Hepatocyte (in vitro differentiated cells): Measurements from ENCODE around the gene CCDC40. TPM values are rescaled to one million over a fixed set of nuclear protein-coding genes. Genes with fewer than 3 reads are reported as not detected.

ENCODE experiments used
- DNase-seq: peaks from one replicate; pipeline ENCODE4 v3.0.0-alpha.2; 2016; ENCODE audit warnings: low spot score
- H2AFZ ChIP-seq: fragments of 200-600 bp; sonication (generic); 2 replicates; pipeline ENCODE4 v1.6.0; 2016; ENCODE audit warnings: antibody characterized with exemption, mild to moderate bottlenecking
- H3K27ac ChIP-seq: fragments of 200-600 bp; sonication (generic); 2 replicates; pipeline ENCODE4 v1.5.1; 2016; ENCODE audit warnings: mild to moderate bottlenecking
- H3K27me3 ChIP-seq: fragments of 200-600 bp; sonication (generic); 2 replicates; pipeline ENCODE4 v1.6.1; 2016
- H3K36me3 ChIP-seq: fragments of 200-600 bp; sonication (generic); replicated peaks from 2 replicates; pipeline ENCODE4 v1.5.1; 2016; ENCODE audit warnings: low read depth; ENCODE audit not compliant: insufficient read depth
- H3K4me1 ChIP-seq: fragments of 200-600 bp; sonication (generic); 2 replicates; pipeline ENCODE4 v1.5.1; 2016; ENCODE audit warnings: mild to moderate bottlenecking, moderate library complexity; ENCODE audit not compliant: insufficient read depth
- H3K4me2 ChIP-seq: fragments of 200-600 bp; sonication (generic); 2 replicates; pipeline ENCODE4 v1.6.0; 2016
- H3K4me3 ChIP-seq: fragments of 200-600 bp; sonication (generic); 2 replicates; pipeline ENCODE4 v1.5.1; 2016; ENCODE audit warnings: mild to moderate bottlenecking
- H3K79me2 ChIP-seq: fragments of 200-600 bp; sonication (generic); 2 replicates; pipeline ENCODE4 v1.6.0; 2017; ENCODE audit warnings: mild to moderate bottlenecking
- H3K9me2 ChIP-seq: fragments of 200-600 bp; sonication (generic); replicated peaks from 2 replicates; pipeline ENCODE4 v1.6.0; 2017; ENCODE audit warnings: mild to moderate bottlenecking; ENCODE audit not compliant: insufficient read depth
- H3K9me3 ChIP-seq: fragments of 200-600 bp; sonication (generic); 2 replicates; pipeline ENCODE4 v1.5.1; 2016; ENCODE audit warnings: low read depth, mild to moderate bottlenecking
- H4K20me1 ChIP-seq: fragments of 200-600 bp; sonication (generic); 2 replicates; pipeline ENCODE4 v1.6.0; 2016; ENCODE audit warnings: mild to moderate bottlenecking; ENCODE audit not compliant: insufficient read depth, poor library complexity, severe bottlenecking
- CTCF ChIP-seq: fragments of 200-600 bp; sonication (generic); IDR thresholded peaks from 2 replicates; pipeline ENCODE4 v1.5.1; 2016; ENCODE audit warnings: antibody characterized with exemption, mild to moderate bottlenecking; ENCODE audit not compliant: poor library complexity
- EZH2 ChIP-seq: fragments of 200-600 bp; sonication (generic); IDR thresholded peaks from 2 replicates; pipeline ENCODE4 v1.6.1; 2016; ENCODE audit warnings: antibody characterized with exemption, mild to moderate bottlenecking, borderline replicate concordance
- EZH2phosphoT487 ChIP-seq: fragments of 200-600 bp; sonication (generic); IDR thresholded peaks from one replicate; pipeline ENCODE4 v1.6.1; 2018; ENCODE audit warnings: antibody characterized with exemption, mild to moderate bottlenecking, low read depth, moderate library complexity; ENCODE audit not compliant: unreplicated experiment, severe bottlenecking
- WGBS: methylation state at CpG from one replicate; pipeline ENCODE4 v1.1.6; 2016; ENCODE audit warnings: low lambda C conversion rate; ENCODE audit errors: missing lambda C conversion rate; 5-methylcytosine and 5-hydroxymethylcytosine counted together
- polyA plus RNA-seq: library from polyadenylated mRNA; unstranded; fragments of >200 nt; fragmentation: Nextera tagmentation; extraction: Ambion mirVana; gene quantifications from 2 replicates; pipeline ENCODE4 v1.2.1, GENCODE V29; 2016
- total RNA-seq: library from RNA; depleted of rRNA; stranded (reverse); fragments of >200 nt; gene quantifications from 2 replicates; pipeline ENCODE4 v1.2.3, GENCODE V29; 2014

CCDC40 gene
- total and polyA plus RNA-seq, 2 experiments from 2014 or later: 2.2 to 4.7 TPM

GRCh38 chr17:79988185-79988971 is 48.1 kb upstream of the CCDC40 start:
- Histone ChIP-seq H3K27ac (peak overlapping the region; percentile 89), H3K4me3 (no peak overlapping the region), H3K9me2 (no peaks in the 10 kb centered on the region), H3K4me1 (peaks cover 69% of the 10 kb centered on the region), H3K27me3 (no peaks in the 10 kb centered on the region), H2AFZ (no peak overlapping the region), H3K4me2 (peak overlapping the region; percentile 47), H3K36me3 (no peaks in the 10 kb centered on the region), H4K20me1 (no peaks in the 10 kb centered on the region), H3K9me3 (no peaks in the 10 kb centered on the region), H3K79me2 (peaks cover 56% of the 10 kb centered on the region)
- TF ChIP-seq EZH2phosphoT487: no peak
- no peak for TF ChIP-seq EZH2
- TF ChIP-seq CTCF: no peak
- 44% methylated on average over 27 of the region's 28 CpGs for WGBS
- peak; percentile 73 for DNase-seq

GRCh38 chr17:79989106-79989835 is 47.2 kb upstream of the CCDC40 start:
- no peaks in the 10 kb centered on the region for H3K9me2 ChIP-seq
- 85% methylated on average over 20 of the region's 20 CpGs for WGBS
- H3K36me3 ChIP-seq: no peaks in the 10 kb centered on the region
- H3K79me2 ChIP-seq: peaks cover 47% of the 10 kb centered on the region
- H3K4me1 ChIP-seq: peaks cover 76% of the 10 kb centered on the region
- H3K27me3 ChIP-seq: no peaks in the 10 kb centered on the region
- DNase-seq: no peak
- TF ChIP-seq EZH2: no peak
- no peak for TF ChIP-seq CTCF
- TF ChIP-seq EZH2phosphoT487: no peak
- peak overlapping the region; percentile 47 for H3K4me2 ChIP-seq
- H4K20me1 ChIP-seq: no peaks in the 10 kb centered on the region
- no peaks in the 10 kb centered on the region for H3K9me3 ChIP-seq
- H3K27ac ChIP-seq: peak overlapping the region; percentile 89
- H2AFZ ChIP-seq: no peak overlapping the region
- no peak overlapping the region for H3K4me3 ChIP-seq

GRCh38 chr17:79990051-79990592 is 46.3 kb upstream of the CCDC40 start:
- DNase-seq: peak; percentile 56
- Histone ChIP-seq H3K4me3 (no peak overlapping the region), H3K9me3 (no peaks in the 10 kb centered on the region), H3K27me3 (no peaks in the 10 kb centered on the region), H4K20me1 (no peaks in the 10 kb centered on the region), H2AFZ (no peak overlapping the region), H3K4me1 (peaks cover 84% of the 10 kb centered on the region), H3K4me2 (no peak overlapping the region), H3K9me2 (no peaks in the 10 kb centered on the region), H3K27ac (peak overlapping the region; percentile 89), H3K36me3 (no peaks in the 10 kb centered on the region), H3K79me2 (peaks cover 47% of the 10 kb centered on the region)
- no peak for TF ChIP-seq EZH2phosphoT487
- TF ChIP-seq CTCF: no peak
- TF ChIP-seq EZH2: no peak
- WGBS: 64% methylated on average over 21 of the region's 21 CpGs
